ENCODE measurements around the gene TMPRSS12.
"Not testable (repeated sequence)": the region's sequence is repeated elsewhere in the genome, so short reads cannot be mapped to it uniquely, and the experiment has no call there.

TMPRSS12 gene

DNA sequence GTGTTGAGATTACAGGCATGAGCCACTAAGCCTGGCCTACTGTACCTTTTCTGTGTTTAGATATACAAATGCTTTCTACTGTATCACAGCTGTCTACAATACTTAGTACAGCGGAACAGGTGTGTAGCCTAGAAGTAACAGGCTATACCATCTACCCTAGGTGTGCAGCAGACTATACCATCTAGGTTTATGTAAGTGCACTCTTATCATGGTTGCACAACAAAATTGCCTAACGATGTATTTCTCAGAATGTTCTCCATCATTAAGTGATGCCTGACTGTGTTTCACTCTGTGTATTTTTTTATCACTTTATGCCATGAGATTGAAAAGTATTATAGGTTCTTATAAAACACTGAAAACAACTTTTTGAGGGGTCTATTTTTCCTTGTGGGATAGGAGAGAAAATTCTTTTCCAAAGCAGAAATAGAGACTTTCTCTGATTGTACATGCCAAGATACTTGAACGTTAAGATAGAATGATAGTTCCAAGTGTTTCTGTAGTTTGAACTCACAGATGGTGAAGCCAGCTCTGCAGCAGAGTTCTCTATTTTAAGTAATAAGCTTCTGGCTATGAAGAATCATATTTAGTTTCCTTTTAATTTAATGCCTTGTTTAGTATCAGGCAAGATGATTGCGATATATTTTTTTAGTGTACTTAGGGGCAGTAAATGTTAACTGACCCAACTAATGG is 17.0 kb downstream of the TMPRSS12 start:
- DNase-seq (ENCODE audit: low read depth): no peak

- no peak for DNase-seq (ENCODE audit: low read depth)
These were observed 19.6 kb downstream of the TMPRSS12 start for GRCh38 chr12:50862316-50862715.

DNA sequence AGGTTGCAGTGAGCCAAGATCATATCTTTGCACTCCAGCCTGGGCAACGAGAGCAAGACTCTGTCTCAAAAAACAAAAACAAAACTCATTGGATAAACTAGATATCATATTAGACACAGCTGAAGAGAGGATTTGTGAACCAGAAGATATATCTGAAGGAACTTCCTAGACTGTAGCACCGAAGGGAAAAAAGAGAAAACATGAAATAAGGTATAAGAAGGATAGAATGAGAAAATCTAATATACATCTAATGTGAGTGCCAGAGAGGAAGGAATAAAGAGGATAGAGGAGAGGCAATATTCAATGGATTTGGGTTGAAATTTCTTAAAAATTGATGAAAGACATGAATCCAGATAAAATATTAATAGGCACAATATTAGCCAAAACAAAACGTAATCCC is 22.5 kb downstream of the TMPRSS12 start:
- no peak for DNase-seq (ENCODE audit: low read depth)

- DNase-seq (ENCODE audit: low read depth): not testable (repeated sequence)
These were observed 26.2 kb downstream of the TMPRSS12 start for GRCh38 chr12:50868881-50869280.

- no peak for DNase-seq (ENCODE audit: low read depth)
These were observed 39.8 kb downstream of the TMPRSS12 start for GRCh38 chr12:50882563-50882962.

DNA sequence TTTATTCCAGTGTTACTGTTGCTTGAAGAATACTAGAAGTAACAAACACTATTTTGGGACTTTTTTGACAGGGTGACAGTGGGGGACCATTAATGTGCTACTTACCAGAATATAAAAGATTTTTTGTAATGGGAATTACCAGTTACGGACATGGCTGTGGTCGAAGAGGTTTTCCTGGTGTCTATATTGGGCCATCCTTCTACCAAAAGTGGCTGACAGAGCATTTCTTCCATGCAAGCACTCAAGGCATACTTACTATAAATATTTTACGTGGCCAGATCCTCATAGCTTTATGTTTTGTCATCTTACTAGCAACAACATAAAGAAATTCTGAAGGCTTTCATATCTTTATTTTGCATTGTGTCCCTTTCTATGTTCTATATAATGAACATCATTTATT is 44.5 kb downstream of the TMPRSS12 start:
- DNase-seq (ENCODE audit: low read depth): no peak

GRCh38 chr12:50888666-50889065 is 45.9 kb downstream of the TMPRSS12 start:
- no peak for DNase-seq (ENCODE audit: low read depth)

GRCh38 chr12:50894241-50894640 is 51.5 kb downstream of the TMPRSS12 start:
- DNase-seq (ENCODE audit: low read depth): no peak

DNA sequence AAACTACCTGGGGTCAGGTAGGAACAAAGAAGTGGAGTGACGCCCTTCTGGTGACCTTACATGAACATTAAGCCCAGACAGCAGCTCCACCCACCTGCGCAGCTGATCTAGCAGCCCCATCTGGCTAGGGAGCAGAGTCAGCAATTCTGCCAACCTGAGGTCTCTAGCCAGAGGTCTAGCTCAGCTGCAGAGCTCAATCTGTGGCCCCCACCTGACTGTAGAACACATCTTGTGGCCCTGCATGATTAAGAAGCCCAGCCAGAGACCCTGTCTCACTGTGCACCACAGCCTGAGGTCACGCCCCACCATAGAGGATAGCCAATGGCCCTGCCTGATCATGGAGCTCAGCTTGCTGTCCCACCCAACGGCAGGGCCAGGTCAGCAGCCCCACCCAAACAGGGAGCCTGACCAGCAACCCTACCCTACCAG is 59.0 kb downstream of the TMPRSS12 start:
- DNase-seq (ENCODE audit: low read depth): no peak

GRCh38 chr12:50908479-50908878 is 65.8 kb downstream of the TMPRSS12 start:
- not testable (repeated sequence) for DNase-seq (ENCODE audit: low read depth)

DNA sequence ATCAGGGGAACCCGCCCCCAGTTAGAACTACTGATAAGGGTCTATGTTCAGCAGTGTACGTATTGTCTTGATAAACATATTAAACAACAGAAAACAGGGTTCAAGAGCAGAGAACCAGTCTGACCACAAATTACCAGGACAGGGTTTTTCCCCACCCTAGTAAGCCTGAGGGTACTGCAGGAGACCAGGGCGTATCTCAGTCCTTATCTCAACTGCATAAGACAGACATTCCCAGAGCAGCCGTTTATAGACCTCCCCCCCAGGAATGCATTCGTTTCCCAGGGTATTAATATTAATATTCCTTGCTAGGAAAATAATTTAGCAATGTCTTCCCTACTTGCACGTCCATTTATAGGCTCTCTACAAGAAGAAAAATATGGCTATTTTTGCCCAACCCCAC is 69.6 kb downstream of the TMPRSS12 start:
- DNase-seq (ENCODE audit: low read depth): not testable (repeated sequence)

- no peak for DNase-seq (ENCODE audit: low read depth)
These were observed 70.5 kb downstream of the TMPRSS12 start for GRCh38 chr12:50913224-50913623.

- DNase-seq (ENCODE audit: low read depth): no peak
These were observed 72.3 kb downstream of the TMPRSS12 start for GRCh38 chr12:50914872-50915484.

DNA sequence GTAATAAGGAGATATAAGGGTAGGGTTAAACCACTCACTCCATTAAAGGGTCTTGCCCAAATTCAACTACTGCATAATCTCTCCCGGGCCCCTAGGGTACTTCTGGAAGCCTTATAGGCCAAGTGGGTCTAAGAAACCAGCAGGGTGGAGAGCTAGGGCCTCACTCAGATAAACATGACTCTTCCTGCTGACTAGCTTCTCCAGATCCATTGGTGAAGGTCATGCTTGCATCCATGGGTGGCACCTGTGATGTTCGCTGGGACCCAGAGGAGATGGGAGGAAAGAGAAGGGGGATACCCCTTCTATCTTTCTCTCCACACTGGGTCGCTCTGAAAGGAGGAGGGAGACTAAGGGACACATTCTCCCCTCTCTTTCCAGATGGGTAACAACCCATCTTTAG is 73.6 kb downstream of the TMPRSS12 start:
- DNase-seq (ENCODE audit: low read depth): no peak

GRCh38 chr12:50918584-50919316 is 76.0 kb downstream of the TMPRSS12 start:
- DNase-seq (ENCODE audit: low read depth): no peak

- DNase-seq (ENCODE audit: low read depth): no peak
These were observed 80.1 kb downstream of the TMPRSS12 start for GRCh38 chr12:50922820-50923219.

- no peak for DNase-seq (ENCODE audit: low read depth)
These were observed 80.8 kb downstream of the TMPRSS12 start for GRCh38 chr12:50923361-50924130.

GRCh38 chr12:50924131-50924438 is 81.4 kb downstream of the TMPRSS12 start:
- no peak for DNase-seq (ENCODE audit: low read depth)

DNA sequence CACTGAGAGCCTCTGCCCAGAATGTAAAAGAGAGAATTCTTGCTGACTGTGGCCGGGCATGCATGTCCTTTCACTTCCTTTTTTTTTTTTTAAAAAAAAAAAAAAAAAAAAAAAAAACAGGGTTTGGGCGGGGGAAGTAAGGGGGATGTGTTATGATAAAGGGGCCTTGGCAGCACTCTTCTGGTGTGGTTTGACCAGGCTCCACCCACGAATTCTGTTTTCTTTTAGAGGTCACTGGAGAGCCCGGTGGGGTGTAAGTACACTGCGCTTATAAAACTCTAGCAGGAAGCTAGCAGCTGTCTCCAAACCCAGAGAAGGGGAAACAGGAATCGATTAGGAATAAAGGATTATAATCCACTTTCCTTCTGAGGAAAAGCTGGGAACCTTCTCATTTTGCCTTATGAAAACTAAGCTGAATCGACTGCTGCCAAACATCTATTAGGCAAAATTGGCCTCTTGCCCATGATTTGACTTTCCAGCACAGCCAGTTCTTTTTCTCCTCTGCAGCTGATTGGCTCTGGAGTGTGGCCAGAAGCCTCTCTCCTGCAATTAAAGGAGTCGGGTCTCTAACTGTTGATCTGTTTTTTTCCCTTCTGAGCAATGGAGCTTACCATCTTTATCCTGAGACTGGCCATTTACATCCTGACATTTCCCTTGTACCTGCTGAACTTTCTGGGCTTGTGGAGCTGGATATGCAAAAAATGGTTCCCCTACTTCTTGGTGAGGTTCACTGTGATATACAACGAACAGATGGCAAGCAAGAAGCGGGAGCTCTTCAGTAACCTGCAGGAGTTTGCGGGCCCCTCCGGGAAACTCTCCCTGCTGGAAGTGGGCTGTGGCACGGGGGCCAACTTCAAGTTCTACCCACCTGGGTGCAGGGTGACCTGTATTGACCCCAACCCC is 82.0 kb downstream of the TMPRSS12 start:
- no peak for DNase-seq (ENCODE audit: low read depth)

DNA sequence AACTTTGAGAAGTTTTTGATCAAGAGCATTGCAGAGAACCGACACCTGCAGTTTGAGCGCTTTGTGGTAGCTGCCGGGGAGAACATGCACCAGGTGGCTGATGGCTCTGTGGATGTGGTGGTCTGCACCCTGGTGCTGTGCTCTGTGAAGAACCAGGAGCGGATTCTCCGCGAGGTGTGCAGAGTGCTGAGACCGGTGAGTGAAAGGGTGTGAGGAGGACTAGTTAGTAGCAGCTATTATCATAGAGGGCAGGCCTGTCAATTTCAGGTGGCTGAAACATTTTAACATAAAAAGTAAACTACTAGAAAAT is 82.6 kb downstream of the TMPRSS12 start:
- no peak for DNase-seq (ENCODE audit: low read depth)

GRCh38 chr12:50925920-50926319 is 83.2 kb downstream of the TMPRSS12 start:
- DNase-seq (ENCODE audit: low read depth): no peak

DNA sequence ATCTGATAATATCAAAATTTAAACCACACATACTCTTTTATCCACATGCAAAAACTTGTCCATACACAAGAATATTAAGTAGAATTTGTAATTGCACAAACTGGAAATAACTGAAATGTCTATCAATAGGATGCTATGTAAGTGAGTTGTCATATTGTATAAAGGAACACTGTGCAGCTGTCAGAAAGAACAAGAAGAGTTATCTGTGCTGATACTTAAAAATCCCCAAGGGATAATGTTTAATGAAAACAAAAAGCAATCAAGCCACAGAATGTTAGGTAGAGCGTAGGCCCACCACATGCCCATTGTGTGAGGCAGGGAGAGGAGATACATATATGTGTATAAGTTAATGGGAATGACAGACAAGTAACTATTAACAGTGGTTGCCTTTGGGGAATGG is 83.7 kb downstream of the TMPRSS12 start:
- DNase-seq (ENCODE audit: low read depth): no peak

All from activated gamma-delta T cell treated with anti-CD3 and anti-CD28 coated beads, Interleukin-2, amount 50 U/mL, for 16 hours (primary cell).